ENCODE results near the gene THTPA. TPM values are rescaled to one million over a fixed set of nuclear protein-coding genes. Genes with fewer than 3 reads are reported as not detected.

Gene THTPA
- total and polyA plus RNA-seq, 2 of the 13 experiments (the other 11 are each of a cell fraction or from before 2014, with no cell fraction given) = 7.4 to 8.7 TPM

- TF ChIP-seq SMAD3 (CRISPR knock-in tag; IDR thresholded peaks at IDR 0.05) = no peak; the same call in 1 of the 2 replicates
- TF ChIP-seq THRA (CRISPR knock-in tag; IDR thresholded peaks at IDR 0.05; ENCODE audit: borderline replicate concordance) = peak; percentile 89
- peak; percentile 66; the same call in 1 of the 2 replicates for TF ChIP-seq HNF4A (CRISPR knock-in tag; IDR thresholded peaks at IDR 0.05)
- TF ChIP-seq ZNF660 (CRISPR knock-in tag; IDR thresholded peaks at IDR 0.05; ENCODE audit: borderline replicate concordance, low read depth) = no peak
- TF ChIP-seq SNAPC2 (CRISPR knock-in tag; IDR thresholded peaks at IDR 0.05) = peak; percentile 81
- TF ChIP-seq KDM5A (IDR thresholded peaks at IDR 0.05; ENCODE audit: borderline replicate concordance, low read length) = no peak
- no peak for TF ChIP-seq CHCHD3 (CRISPR knock-in tag; IDR thresholded peaks at IDR 0.05)
- no peak for TF ChIP-seq NR2F2 (IDR thresholded peaks at IDR 0.05; ENCODE audit: borderline replicate concordance, low read depth)
- TF ChIP-seq, protein P1, sequence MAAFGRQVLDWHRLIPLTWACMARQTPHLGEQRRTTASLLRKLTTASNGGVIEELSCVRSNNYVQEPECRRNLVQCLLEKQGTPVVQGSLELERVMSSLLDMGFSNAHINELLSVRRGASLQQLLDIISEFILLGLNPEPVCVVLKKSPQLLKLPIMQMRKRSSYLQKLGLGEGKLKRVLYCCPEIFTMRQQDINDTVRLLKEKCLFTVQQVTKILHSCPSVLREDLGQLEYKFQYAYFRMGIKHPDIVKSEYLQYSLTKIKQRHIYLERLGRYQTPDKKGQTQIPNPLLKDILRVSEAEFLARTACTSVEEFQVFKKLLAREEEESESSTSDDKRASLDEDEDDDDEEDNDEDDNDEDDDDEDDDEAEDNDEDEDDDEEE (CRISPR knock-in tag; IDR thresholded peaks at IDR 0.05) = peak; percentile 81
- no peak for TF ChIP-seq MATR3 (CRISPR knock-in tag; IDR thresholded peaks at IDR 0.05)
- TF ChIP-seq ZNF572 (CRISPR knock-in tag; IDR thresholded peaks at IDR 0.05) = no peak
- TF ChIP-seq SKIL (CRISPR knock-in tag; IDR thresholded peaks at IDR 0.05; ENCODE audit: borderline replicate concordance) = peak; percentile 93
- TF ChIP-seq ZNF768 (CRISPR knock-in tag; IDR thresholded peaks at IDR 0.05) = no peak; the same call in 1 of the 2 replicates
- no peak for TF ChIP-seq SAFB2 (CRISPR knock-in tag; IDR thresholded peaks at IDR 0.05; ENCODE audit: borderline replicate concordance, low read depth)
- 0 out of 2 replicates have a peak, but pooled peaks have one; percentile 22 for TF ChIP-seq ZNF703 (CRISPR knock-in tag; IDR thresholded peaks at IDR 0.05; ENCODE audit: borderline replicate concordance)
- peak; percentile 87; the same call in 1 of the 2 replicates for TF ChIP-seq KDM1A (CRISPR knock-in tag; IDR thresholded peaks at IDR 0.05)
- TF ChIP-seq LCORL (IDR thresholded peaks at IDR 0.05) = no peak
- peak; percentile 71 for TF ChIP-seq LCORL (CRISPR knock-in tag; IDR thresholded peaks at IDR 0.05)
- TF ChIP-seq RXRA (CRISPR knock-in tag; IDR thresholded peaks at IDR 0.05) = peak; percentile 85
- no peak for TF ChIP-seq ZNF546 (CRISPR knock-in tag; conservative IDR thresholded peaks at IDR 0.05)
- no peak for TF ChIP-seq PREB (CRISPR knock-in tag; IDR thresholded peaks at IDR 0.05)
- peak; percentile 20; the same call in 1 of the 2 replicates for TF ChIP-seq PBX2 (CRISPR knock-in tag; IDR thresholded peaks at IDR 0.05)
- no peak for TF ChIP-seq ATM (IDR thresholded peaks at IDR 0.05; ENCODE audit: borderline replicate concordance)
Measured at GRCh38 chr14:23602181-23603095, 46.4 kb downstream of the THTPA start (continued).

Measured in HepG2 (cell line).